HG03575 (cell line): ENCODE measurements around the gene GCM1.

Experiments
- ATAC-seq: cut with Tn5 transposase; IDR thresholded peaks from one replicate; pipeline ENCODE4 v1.9.1; 2021; ENCODE audit not compliant: unreplicated experiment, insufficient number of reproducible peaks, low FRiP score; ENCODE audit errors: extremely low read depth

The GCM1 gene

DNA sequence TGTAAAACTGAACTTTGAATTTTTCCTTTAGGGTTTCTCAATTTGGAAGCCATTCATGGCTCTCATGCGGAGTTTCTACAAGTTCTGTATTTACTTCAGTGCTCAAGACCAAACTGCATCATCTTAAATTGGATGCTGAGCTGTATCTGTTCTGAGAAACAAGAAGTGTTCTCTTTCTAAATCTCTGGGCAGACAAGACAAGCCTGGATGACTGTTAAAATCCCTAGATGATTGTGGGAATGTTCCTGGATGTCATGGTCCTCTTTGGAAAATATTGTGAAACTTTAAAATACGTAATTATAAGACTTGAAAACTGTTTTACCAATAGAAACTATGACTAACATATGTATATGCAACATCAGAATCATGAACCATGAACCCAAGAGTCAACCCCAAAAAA lies 6.2 kb upstream of the GCM1 start:
- no peak for ATAC-seq

DNA sequence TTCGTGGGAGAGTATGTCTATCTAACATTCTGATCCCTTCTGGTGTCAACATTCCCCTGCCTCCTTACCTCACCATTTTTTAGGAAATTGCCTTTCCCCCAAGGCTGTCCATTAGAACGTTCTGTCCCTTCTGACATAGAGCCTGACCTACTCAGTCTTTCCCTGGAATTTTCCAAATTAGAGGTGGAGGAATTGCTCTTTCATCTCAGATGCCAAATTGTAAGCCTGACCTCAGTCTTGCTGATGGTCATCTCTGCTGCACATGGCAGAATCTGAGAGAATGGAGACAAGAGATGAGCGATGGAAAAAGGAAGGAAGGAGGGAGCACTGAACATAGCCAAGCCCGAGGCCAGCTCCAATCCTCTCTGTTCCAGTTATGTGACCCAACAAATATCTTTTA lies 5.4 kb upstream of the GCM1 start:
- no peak for ATAC-seq

DNA sequence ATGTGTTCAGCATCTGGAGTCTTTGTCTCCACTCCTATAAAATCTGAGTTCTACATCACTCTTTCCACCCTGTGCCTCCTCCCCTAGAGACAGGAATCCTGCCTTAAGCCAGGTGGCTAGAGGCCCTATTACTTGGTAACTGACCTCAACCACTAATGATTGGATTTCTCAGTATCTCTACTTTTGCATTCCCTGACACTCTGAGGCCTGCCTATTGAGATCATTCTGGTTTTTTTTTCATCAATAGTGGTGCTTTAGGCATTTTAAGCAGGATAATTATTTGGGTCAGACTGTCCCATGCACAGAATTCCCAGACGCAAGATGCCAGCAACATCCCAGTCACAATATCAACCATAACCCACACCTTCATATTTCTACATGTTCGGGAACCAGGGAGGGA lies 3.9 kb upstream of the GCM1 start:
- no peak for ATAC-seq

DNA sequence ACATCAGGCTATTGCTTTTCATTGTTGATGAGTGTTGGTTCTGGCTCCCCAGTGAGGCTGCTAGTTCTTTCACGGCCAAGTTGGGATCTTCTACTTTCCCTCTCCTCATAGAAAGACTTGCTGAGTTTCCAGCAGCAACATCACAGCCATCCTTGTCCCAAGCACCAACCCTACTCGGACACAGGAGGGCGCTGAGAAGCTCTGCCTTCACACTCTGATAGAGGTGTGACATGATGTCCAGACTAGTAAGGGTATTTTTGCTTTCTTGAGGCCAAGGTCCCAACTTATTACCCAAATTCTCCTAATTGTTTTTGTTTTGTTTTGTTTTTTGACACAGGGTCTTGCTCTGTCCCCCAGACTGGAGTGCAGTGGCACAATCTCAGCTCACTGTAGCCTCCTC lies 3.0 kb upstream of the GCM1 start:
- ATAC-seq = no peak

DNA sequence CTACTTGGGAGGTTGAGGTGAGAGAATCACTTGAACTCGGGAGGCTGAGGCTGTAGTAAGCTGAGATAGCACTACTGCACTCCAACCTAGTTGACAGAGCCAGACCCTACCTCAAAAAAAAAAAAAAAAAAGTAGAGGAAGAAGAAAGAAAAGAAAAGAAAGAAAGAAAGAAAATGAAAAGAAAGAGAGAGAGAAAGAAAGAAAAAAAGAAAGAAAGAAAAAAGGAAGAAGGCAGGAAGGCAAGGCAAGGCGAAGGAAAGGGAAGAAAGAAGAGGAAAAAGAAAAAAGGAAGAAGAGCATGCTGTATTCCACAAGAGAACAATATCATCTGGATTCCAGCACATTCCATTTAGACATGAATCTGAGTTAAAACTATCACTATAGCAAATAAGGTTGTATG lies 3.8 kb downstream of the GCM1 start:
- no peak for ATAC-seq

DNA sequence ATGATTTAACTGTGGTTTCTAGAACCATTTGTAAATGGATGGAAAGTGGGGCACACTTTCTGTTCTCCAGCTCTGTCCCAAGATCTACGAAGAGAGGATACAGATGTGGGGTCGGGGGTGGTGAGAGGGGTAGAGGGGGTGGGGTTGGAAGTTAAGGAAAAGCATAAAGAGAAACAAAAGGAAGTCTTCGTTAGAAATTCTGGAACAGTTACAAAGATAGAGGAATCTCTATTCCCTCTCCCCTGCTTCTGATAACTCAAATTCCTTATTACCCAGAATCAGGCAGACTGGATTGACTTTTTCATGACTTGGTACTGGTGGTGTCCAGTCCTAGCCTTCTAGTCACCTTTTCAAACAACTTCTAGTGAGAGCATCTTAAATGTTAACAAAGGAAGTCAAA lies 4.9 kb downstream of the GCM1 start:
- no peak for ATAC-seq

DNA sequence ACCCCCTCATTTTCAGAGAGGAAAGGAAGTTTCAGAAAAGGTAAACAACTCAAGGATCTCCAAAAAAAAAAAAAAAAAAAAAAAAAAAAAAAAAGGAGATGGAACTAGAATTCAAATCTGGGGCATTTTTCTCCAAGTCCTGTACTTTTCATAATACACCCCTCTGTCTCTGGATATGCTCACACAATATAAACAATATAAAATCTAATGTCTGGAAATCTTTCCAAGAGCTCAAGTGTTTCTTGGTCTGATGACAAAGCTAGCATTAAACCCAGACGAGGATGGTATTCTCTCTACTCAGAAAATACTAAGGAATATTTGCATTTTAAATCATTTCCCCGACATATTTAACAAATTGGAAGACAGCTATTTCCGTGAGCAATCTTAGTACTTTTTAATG lies 5.8 kb downstream of the GCM1 start:
- no peak for ATAC-seq

DNA sequence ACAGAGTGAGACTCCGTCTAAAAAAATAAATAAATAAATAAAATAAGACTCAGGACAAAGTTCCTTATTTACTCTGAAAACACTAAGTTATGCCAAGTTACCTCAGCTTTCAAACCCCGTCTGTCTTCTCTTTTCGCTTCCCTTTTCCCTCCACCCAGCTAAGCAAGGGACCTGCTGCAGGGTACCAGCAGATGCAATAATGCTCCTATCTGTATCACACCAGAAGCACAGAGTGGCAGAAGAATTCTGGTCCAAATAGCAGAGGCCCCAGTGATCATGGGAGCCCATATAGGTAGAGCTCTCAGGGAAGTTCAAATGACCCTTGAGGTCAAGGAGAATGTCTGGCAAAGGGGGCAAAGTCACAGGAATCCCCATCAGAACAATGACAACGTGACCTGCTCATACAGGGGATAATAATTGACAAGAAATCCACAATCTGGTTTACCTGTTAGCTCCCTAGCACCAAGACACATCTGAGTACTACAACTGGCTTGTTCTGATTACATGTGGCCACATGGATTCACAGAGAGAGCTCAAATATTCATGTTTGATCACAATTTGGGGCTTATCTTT lies 8.7 kb downstream of the GCM1 start:
- no peak for ATAC-seq

DNA sequence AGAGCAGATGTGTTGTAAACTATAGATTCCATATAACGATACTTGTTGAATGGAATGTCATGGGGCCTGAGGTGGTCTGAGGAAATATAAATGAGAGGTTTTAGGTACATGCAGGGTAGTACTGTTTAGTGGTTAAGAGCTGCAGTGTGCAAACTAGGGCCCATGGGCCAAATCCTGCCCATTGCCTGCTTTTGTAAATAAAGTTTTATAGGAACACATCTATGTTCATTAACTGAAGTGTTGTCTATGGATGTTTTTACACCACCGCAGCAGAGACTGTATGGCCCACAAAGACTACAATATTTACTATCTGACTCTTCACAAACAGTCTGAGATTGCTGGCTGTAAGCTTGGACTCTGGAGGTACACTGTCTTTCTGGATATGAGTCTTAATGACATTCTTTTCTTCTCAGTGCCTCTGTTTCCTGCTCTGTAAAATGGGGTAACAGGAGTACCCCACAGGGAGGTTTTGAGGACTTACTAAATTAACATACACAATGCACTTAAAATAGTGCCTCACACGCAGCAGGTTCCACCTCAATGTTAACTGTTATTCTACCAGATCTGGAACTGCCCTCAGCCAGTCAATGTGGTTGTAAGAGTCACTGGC lies 12.5 kb downstream of the GCM1 start:
- no peak for ATAC-seq

DNA sequence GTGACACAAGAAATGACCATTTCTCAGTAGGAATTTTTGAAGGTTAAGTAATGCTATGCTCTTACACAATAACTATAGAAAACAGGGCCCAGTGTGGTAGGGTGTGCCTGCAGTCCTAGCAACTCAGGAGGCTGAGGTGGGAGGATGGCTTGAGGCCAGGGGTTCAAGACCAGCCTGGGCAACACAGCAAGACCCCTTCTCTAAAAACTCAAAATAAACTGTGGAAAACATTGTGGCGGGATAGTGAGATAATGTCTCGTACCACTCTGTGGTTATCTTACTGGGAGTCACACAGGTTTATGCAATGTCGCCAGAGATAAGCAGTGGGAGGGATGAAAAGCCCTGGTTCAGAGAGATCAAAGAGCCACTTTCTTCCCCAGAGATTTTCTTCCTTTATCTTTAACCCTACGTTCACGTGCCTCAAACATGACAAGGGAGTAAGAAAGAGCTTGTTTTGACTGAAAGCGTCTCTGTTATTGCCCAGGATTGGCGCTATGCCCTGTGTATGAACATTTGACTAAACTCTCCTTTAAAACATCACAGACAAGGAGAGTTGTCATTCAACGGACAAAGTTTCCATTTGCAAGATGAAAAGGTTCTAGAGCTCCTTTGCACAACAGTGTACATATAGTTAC lies 13.9 kb downstream of the GCM1 start:
- ATAC-seq = no peak

DNA sequence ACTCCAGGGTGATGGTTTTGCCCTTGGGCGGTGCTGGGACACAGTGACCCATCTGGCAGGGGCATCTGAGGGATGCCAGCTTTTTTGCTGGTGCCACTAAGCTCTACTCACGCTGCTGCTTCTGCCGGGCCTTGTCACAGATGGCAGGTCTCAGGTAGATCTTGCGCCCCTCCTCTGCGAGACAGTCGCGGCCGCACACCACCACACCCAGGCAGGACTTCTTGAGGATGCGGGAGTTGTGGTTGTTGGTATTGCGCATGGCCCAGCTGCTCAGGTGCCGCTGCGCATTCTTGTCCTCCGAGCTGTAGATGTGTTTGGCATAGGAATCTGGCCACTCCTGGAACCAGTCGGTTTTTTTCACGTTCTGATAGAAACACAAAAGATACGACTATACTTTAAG lies 14.7 kb downstream of the GCM1 start:
- no peak for ATAC-seq

DNA sequence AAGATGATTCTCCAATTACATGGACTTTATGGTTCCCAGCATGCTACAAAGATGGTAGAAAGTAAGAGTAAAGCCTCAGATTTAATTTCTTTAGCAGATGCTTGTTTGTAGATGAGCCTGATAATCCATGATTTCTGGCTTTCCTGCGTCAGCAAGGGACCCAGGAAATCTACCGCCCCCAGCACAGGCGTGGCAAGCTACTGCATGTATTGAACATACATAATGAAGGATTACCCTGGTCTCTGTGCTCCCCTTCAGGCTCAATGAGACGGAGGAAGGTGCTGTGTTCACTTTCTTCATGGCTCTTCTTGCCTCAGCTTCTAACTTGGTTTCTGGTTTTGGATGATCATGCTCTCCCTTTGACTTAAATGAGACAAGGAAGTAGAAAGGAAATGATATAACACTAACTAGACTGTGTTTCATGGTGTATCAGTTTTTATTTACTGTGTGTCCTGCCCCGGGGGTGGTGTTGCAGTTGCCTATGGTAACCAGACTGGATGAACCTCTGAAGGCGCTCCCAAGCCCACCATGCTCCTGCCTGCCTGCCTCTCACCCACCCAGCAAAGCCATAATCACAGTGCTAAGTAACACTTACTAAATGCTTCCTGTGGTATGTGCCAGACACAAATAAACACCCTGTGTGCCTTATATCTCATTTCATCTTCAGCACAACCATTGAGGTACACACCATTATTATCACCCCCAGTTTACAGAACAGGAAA lies 17.9 kb downstream of the GCM1 start:
- no peak for ATAC-seq

DNA sequence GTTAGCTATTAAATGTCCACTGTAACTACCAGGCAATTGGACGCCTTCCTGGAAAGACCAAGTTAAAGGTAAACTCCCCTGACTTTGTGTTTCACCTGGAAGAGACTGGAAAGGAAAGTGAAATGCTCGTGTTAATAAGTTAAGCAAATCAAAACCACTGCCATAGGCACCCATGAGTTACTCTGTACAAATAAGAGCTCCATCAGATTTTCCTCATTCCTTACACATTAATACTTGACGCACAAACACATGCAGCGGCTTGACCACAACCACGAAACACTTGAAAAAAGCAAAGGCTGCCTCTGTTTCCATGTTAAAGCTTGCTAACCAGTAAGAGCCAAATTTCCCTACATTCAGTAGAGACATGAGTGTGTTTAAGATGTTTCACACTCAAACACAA lies 19.8 kb downstream of the GCM1 start:
- no peak for ATAC-seq

DNA sequence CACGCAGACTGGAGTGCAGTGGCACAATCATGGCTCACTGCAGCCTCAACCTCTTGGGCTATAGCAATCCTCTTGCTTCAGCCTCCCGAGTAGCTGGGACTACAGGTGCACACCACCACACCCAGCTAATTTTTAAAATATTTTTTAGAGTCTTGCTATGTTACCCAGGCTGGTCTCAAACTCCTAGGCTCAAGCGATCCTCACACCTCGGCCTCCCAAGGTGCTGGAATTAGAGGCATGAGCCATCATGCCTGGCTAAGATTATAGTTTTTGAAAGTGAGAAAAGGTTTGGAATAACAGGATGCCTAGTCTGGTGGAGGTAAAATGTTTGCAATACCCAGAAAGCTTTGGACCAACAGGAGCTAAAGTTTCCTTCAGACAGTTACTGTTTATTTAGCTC lies 23.4 kb downstream of the GCM1 start:
- no peak for ATAC-seq

DNA sequence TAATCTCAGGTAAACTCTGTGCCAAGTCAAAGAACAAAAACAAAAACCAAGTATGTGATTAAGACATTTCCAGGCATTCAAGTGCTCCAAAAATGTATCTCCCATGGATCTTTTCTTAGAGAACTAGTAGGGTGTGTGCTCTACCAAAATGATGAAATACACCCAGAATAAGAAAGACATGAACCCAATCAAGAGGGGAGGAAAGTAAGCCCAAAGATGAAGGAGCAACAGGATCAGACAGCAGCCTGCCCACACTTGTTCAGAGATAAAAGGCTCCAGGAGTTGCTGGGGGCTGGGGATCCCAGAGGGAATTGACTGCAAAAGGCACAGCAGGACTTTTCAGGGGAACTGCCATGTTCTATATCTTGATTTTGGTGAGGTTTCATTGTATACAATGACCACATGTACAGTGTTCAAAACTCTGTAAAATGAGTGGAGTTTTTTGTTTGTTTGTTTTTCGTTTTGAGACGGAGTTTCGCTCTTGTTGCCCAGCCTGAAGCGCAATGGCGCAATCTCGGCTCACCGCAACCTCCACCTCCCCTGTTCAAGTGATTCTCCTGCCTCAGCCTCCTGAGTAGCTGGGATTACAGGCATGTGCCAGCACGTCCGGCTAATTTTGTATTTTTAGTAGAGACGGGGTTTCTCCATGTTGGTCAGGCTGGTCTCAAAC lies 24.4 kb downstream of the GCM1 start:
- no peak for ATAC-seq

DNA sequence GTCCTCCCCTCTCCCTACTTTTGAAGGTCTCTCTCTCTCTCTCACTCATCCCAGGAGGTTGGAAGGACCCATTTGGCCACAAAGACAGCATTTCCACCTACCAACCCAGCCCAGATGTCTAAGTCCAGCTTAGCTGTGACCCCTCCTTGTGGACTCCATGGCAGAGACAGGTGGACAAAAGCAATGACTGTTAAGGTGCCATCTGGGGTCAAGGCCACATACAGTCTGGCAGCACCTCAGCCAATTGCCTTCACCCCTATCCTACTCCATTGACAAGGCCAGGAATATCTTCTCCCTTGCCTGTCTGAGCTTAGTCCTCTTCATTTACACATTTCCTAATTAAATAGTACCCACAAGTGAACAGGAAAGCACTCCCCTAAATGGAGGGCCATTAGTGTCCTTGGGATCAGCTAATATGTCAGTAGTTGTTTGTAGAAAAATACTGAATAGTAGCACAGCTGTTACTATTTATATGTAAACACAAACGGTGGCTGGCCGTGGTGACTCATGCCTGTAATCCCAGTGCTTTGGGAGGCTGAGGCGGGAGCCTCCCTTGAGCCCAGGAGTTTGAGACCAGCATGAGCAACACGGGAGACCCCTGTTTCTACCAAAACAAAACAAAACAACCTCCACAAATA lies 28.8 kb downstream of the GCM1 start:
- ATAC-seq = no peak

DNA sequence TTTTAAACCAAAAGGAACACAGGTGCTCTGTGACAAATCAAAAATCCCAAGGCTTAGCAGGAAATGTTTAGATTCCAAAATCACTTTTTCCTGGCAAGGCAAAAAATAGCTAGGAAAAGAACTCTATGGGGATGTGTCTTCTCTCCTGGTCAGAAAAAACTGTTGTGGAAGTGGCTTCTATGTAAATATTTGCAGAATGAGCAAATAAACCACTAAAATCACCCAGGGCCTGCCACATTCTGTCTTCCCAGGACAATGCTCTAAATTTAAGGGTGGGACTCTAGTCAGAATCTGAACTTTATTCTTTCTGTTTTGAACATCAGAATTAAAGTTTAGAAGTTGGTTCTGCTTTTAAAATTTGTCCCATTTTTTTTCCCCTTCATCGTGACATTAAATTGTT lies 29.3 kb downstream of the GCM1 start:
- no peak for ATAC-seq

DNA sequence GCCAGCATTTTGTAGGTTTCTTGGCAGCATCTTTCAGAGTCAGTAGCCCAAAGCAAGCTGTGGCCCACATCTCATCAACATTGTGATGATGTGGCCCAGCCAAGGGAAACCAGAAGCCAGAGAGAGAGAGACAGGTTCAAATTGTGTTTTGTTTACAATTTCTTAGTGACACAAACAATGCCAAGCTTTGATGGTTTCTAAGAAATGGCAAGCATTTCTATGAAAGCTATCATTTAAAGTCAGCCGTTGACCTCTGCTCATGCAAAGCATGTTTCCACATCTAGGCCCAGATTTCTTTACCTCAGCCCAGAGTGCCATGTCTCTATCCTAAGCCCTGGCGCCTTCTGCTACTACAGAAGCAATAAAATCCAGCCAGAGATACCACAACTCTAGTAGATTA lies 32.9 kb downstream of the GCM1 start:
- ATAC-seq = no peak

DNA sequence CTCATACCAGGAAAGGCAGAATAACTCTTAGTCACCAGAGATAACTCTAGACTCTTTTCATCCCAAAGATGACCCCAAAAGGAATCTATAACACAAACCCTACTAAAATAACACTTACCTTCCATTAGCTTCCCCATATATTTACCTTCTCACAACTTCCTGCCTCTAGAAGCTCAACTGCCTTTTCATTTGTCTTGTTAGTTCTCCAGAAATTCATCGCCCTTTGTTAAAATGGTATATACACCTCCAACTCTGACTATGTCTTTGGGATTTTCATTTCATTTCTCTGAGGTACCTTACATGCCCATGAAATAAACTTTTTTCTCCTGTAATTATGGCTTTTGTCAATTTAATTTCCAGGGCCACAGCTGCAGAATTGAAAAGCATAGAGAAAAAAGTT lies 33.5 kb downstream of the GCM1 start:
- ATAC-seq = no peak
